Esophagus squamous epithelium (tissue), 5 donors: Measurements from ENCODE around the gene HECTD2. TPM values are rescaled to one million over a fixed set of nuclear protein-coding genes. Genes with fewer than 3 reads are reported as not detected.
A peak's percentile ranks its signal among the peaks of the same experiment; 100 is the strongest.

ENCODE experiments used
- DNase-seq: peaks from one replicate; lab custom pipeline; 2025; lab: John Stamatoyannopoulos, UW
- H3K27ac ChIP-seq, 4 donors: fragments of 200-600 bp; sonication (generic); one replicate each; pipeline ENCODE4 v1.5.1; 2016 to 2019; ENCODE audit warnings: mild to moderate bottlenecking in 1 of 4
- H3K27me3 ChIP-seq, 4 donors: fragments of 200-600 bp; sonication (generic); 1 replicate in 3 of 4; 2 replicates in 1 of 4; pipeline versions ENCODE4 v1.5.1 to v1.6.0; 2017 to 2021; ENCODE audit warnings: antibody characterized with exemption in 1 of 4
- H3K36me3 ChIP-seq, 3 donors: fragments of 200-600 bp; sonication (generic); one replicate each; pipeline ENCODE4 v1.5.1; 2016 to 2019
- H3K4me1 ChIP-seq, 3 donors: fragments of 200-600 bp; sonication (generic); one replicate each; pipeline ENCODE4 v1.5.1; 2017 to 2019
- H3K4me3 ChIP-seq, 4 donors: fragments of 200-600 bp; sonication (generic); 1 replicate in 3 of 4; 2 replicates in 1 of 4; pipeline ENCODE4 v1.5.1; 2016 to 2019; ENCODE audit warnings: mild to moderate bottlenecking in 2 of 4, moderate library complexity in 1 of 4
- H3K9me3 ChIP-seq, 3 donors: fragments of 200-600 bp; sonication (generic); one replicate each; pipeline ENCODE4 v1.5.1; 2016 to 2019
- CTCF ChIP-seq, 6 experiments: fragments of 450-650 bp in 4 of 6; fragments of 200-600 bp in 2 of 6; sonication (generic) in 2 of 6; IDR thresholded peaks; one replicate each; pipeline ENCODE4 v1.5.1; 2016 to 2019; ENCODE audit warnings: antibody characterized with exemption in 6 of 6, mild to moderate bottlenecking in 4 of 6, moderate library complexity in 4 of 6
- POLR2A ChIP-seq, 4 donors: fragments of 450-650 bp; IDR thresholded peaks; one replicate each; pipeline ENCODE4 v1.6.1; 2017; ENCODE audit warnings: antibody characterized with exemption in 4 of 4, mild to moderate bottlenecking in 4 of 4, moderate library complexity in 3 of 4
- WGBS, 2 donors: methylation state at CpG; one replicate each; pipeline ENCODE4 v1.1.5; 2018; 5-methylcytosine and 5-hydroxymethylcytosine counted together
- intact Hi-C: fragments of 100-400 bp; cut with DNase I; formaldehyde crosslinking; loops from one replicate; pipeline ENCODE4 v1.15.0; 2022
- total RNA-seq, 4 donors: library from RNA; depleted of rRNA; stranded (reverse); fragments of >200 nt; gene quantifications; one replicate each; pipeline ENCODE4 v1.1.0, GENCODE V29; 2016
- donor health status: DM: yes; HTN: yes; CAD: no.

The HECTD2 gene
- total RNA-seq, 4 donors from 2014 or later = 5.0 to 12.8 (median 6.8) TPM

GRCh38 chr10:91541481-91541880 is 131.3 kb downstream of the HECTD2 start:
- TF ChIP-seq CTCF (IDR thresholded peaks at IDR 0.05) = no peak
- no peak for TF ChIP-seq POLR2A (IDR thresholded peaks at IDR 0.05)
- DNase-seq = no peak
- H3K27me3 ChIP-seq = no peaks in the 10 kb centered on the region
- H3K27ac ChIP-seq = peak overlapping the region in 3 of 4 donors; percentile 58 to 77 (median 70)
- H3K4me1 ChIP-seq = peaks cover 0 to 52% (median 10%) of the 10 kb centered on the region in 3 donors
- no peaks in the 10 kb centered on the region for H3K36me3 ChIP-seq
- intact Hi-C loops = no loop called here
- H3K9me3 ChIP-seq = no peaks in the 10 kb centered on the region
- WGBS, 2 donors = 28 to 29% methylated on average over 6 of the region's 6 CpGs
- no peak overlapping the region for H3K4me3 ChIP-seq

GRCh38 chr10:91545384-91545783 is 135.2 kb downstream of the HECTD2 start:
- DNase-seq = no peak
- intact Hi-C loops = no loop called here
- Histone ChIP-seq H3K27me3 (no peaks in the 10 kb centered on the region), H3K4me1 (peaks cover 0 to 38% (median 0%) of the 10 kb centered on the region in 3 donors), H3K36me3 (no peaks in the 10 kb centered on the region), H3K9me3 (no peaks in the 10 kb centered on the region), H3K4me3 (no peak overlapping the region), H3K27ac (no peak overlapping the region)
- TF ChIP-seq POLR2A (IDR thresholded peaks at IDR 0.05) (no peak), CTCF (IDR thresholded peaks at IDR 0.05) (no peak)
- 81 to 87% methylated on average over 3 of the region's 3 CpGs for WGBS, 2 donors

GRCh38 chr10:91545838-91546237 is 135.7 kb downstream of the HECTD2 start:
- 89 to 90% methylated on average over 3 of the region's 3 CpGs for WGBS, 2 donors
- H3K9me3 ChIP-seq = no peaks in the 10 kb centered on the region
- no peak for TF ChIP-seq CTCF (IDR thresholded peaks at IDR 0.05)
- TF ChIP-seq POLR2A (IDR thresholded peaks at IDR 0.05) = no peak
- H3K27me3 ChIP-seq = no peaks in the 10 kb centered on the region
- H3K4me1 ChIP-seq = peaks cover 0 to 33% (median 0%) of the 10 kb centered on the region in 3 donors
- H3K36me3 ChIP-seq = no peaks in the 10 kb centered on the region
- no peak overlapping the region for H3K27ac ChIP-seq
- DNase-seq = no peak
- intact Hi-C loops = no loop called here
- no peak overlapping the region for H3K4me3 ChIP-seq

GRCh38 chr10:91549262-91549661 is 139.1 kb downstream of the HECTD2 start:
- Histone ChIP-seq H3K27me3 (no peaks in the 10 kb centered on the region), H3K9me3 (no peaks in the 10 kb centered on the region), H3K27ac (peak overlapping the region in 2 of 4 donors; percentile 34 to 56), H3K36me3 (no peaks in the 10 kb centered on the region), H3K4me3 (no peak overlapping the region), H3K4me1 (peaks cover 0 to 32% (median 0%) of the 10 kb centered on the region in 3 donors)
- no peak for DNase-seq
- intact Hi-C loops = no loop called here
- 82 to 84% methylated on average over 1 to 3 of the region's 3 CpGs for WGBS, 2 donors
- TF ChIP-seq POLR2A (IDR thresholded peaks at IDR 0.05) (no peak), CTCF (IDR thresholded peaks at IDR 0.05) (no peak)

- H3K27ac ChIP-seq = no peak overlapping the region
- H3K4me3 ChIP-seq = no peak overlapping the region
- intact Hi-C loops = loop anchor here (10.0 kb wide), 1 partner anchor 85 kb away; the partner anchor contains the start of gene PPP1R3C
- TF ChIP-seq CTCF (IDR thresholded peaks at IDR 0.05) (no peak), POLR2A (IDR thresholded peaks at IDR 0.05) (no peak)
- WGBS, 2 donors = 78 to 89% methylated on average over 2 to 3 of the region's 4 CpGs
- DNase-seq = no peak
- no peaks in the 10 kb centered on the region for H3K36me3 ChIP-seq
- peaks cover 4 to 40% (median 7%) of the 10 kb centered on the region in 3 donors for H3K4me1 ChIP-seq
- no peaks in the 10 kb centered on the region for H3K27me3 ChIP-seq
- no peaks in the 10 kb centered on the region for H3K9me3 ChIP-seq
Measured at GRCh38 chr10:91550021-91550420, 139.9 kb downstream of the HECTD2 start.
